HG02642 (cell line): ENCODE results near the gene ODAD4.

Experiments
- ATAC-seq: cut with Tn5 transposase; IDR thresholded peaks from one replicate; pipeline ENCODE4 v1.9.1; 2021; ENCODE audit warnings: mild to moderate bottlenecking; ENCODE audit not compliant: unreplicated experiment, poor library complexity

Gene ODAD4

GRCh38 chr17:41967921-41968578 is 37.6 kb downstream of the ODAD4 start:
- ATAC-seq: no peak

- ATAC-seq: no peak
These were observed 38.3 kb downstream of the ODAD4 start for GRCh38 chr17:41968676-41969075.

- ATAC-seq: no peak
These were observed 40.5 kb downstream of the ODAD4 start for GRCh38 chr17:41970901-41971331.

- no peak for ATAC-seq
These were observed 41.5 kb downstream of the ODAD4 start for GRCh38 chr17:41971721-41972523.

- no peak for ATAC-seq
These were observed 42.4 kb downstream of the ODAD4 start for GRCh38 chr17:41972571-41973407.

- ATAC-seq: no peak
These were observed 43.0 kb downstream of the ODAD4 start for GRCh38 chr17:41973408-41973811.

- ATAC-seq: no peak
These were observed 43.6 kb downstream of the ODAD4 start for GRCh38 chr17:41974031-41974430.

GRCh38 chr17:41974658-41975057 is 44.2 kb downstream of the ODAD4 start:
- no peak for ATAC-seq

GRCh38 chr17:41975099-41976083 is 45.0 kb downstream of the ODAD4 start:
- no peak for ATAC-seq

- ATAC-seq: no peak
These were observed 45.8 kb downstream of the ODAD4 start for GRCh38 chr17:41976142-41976768.

GRCh38 chr17:41977991-41978390 is 47.6 kb downstream of the ODAD4 start:
- no peak for ATAC-seq

- ATAC-seq: no peak
These were observed 51.8 kb downstream of the ODAD4 start for GRCh38 chr17:41982026-41982760.

- ATAC-seq: no peak
These were observed 54.0 kb downstream of the ODAD4 start for GRCh38 chr17:41984454-41984853.

GRCh38 chr17:41985919-41986318 is 55.5 kb downstream of the ODAD4 start:
- ATAC-seq: no peak

GRCh38 chr17:41986634-41987033 is 56.2 kb downstream of the ODAD4 start:
- ATAC-seq: no peak

GRCh38 chr17:41987642-41988041 is 57.2 kb downstream of the ODAD4 start:
- no peak for ATAC-seq

- no peak for ATAC-seq
These were observed 58.0 kb downstream of the ODAD4 start for GRCh38 chr17:41988418-41988817.

- ATAC-seq: no peak
These were observed 59.4 kb downstream of the ODAD4 start for GRCh38 chr17:41989702-41990419.
